Panc1 (cell line): Measurements from ENCODE around the gene FSTL5. TPM values are rescaled to one million over a fixed set of nuclear protein-coding genes. Genes with fewer than 3 reads are reported as not detected.
"Not testable (repeated sequence)": the region's sequence is repeated elsewhere in the genome, so short reads cannot be mapped to it uniquely, and the experiment has no call there.

Experiments used
- ATAC-seq: fragments of 200-7000 bp; cut with Tn5 transposase; 2 replicates; pipeline ENCODE4 v1.9.1; 2020; ENCODE audit warnings: mild to moderate bottlenecking, moderate library complexity
- BruUV-seq: library from RNA; stranded (reverse); fragments of 400-500 nt; replicated peaks from 2 replicates; lab custom pipeline; 2021; lab: Mats Ljungman, UMichigan
- CTCF ChIA-PET: fragments of 300-600 bp; sonication (Branson Sonifier 250); formaldehyde crosslinking; loops from one replicate; lab custom pipeline; 2022; ENCODE audit warnings: antibody characterized with exemption; lab: Charles Lee
- POLR2A ChIA-PET: fragments of 300-600 bp; sonication (Branson Sonifier 250); formaldehyde crosslinking; loops from one replicate; lab custom pipeline; 2022; ENCODE audit warnings: antibody characterized with exemption; lab: Charles Lee
- DNase-seq: peaks from one replicate; pipeline ENCODE4 v3.0.0-alpha.2; 2010; ENCODE audit warnings: low read depth, low spot score
- H3K27ac ChIP-seq: 2 replicates; pipeline ENCODE4 v1.5.1; 2011; ENCODE audit warnings: mild to moderate bottlenecking, low read length, inconsistent platforms
- H3K27me3 ChIP-seq: fragments of 200-500 bp; sonication (Bioruptor generic); 2 replicates; pipeline ENCODE4 v1.6.0; 2014; ENCODE audit warnings: low read length, inconsistent platforms; ENCODE audit not compliant: control insufficient read depth, insufficient read depth
- H3K36me3 ChIP-seq: fragments of 200-500 bp; sonication (Bioruptor generic); 2 replicates; pipeline ENCODE4 v1.5.1; 2014; ENCODE audit warnings: inconsistent platforms, mild to moderate bottlenecking, low read length, moderate library complexity; ENCODE audit not compliant: control insufficient read depth, insufficient read depth
- H3K4me1 ChIP-seq: 2 replicates; pipeline ENCODE4 v1.5.1; 2011; ENCODE audit warnings: inconsistent platforms, mild to moderate bottlenecking, low read length, moderate library complexity; ENCODE audit not compliant: control insufficient read depth, insufficient read depth
- H3K4me3 ChIP-seq, 2 experiments: 2 replicates each; pipeline ENCODE4 v1.5.1; 2011 to 2012; ENCODE audit warnings: low read depth in 2 of 2, low read length in 2 of 2, mild to moderate bottlenecking in 2 of 2, inconsistent platforms in 1 of 2, moderate library complexity in 1 of 2
- H3K9me3 ChIP-seq: fragments of 200-500 bp; sonication (Bioruptor generic); 2 replicates; pipeline ENCODE4 v1.5.1; 2014; ENCODE audit warnings: low read depth, mild to moderate bottlenecking, inconsistent platforms, low read length, moderate library complexity; ENCODE audit not compliant: control insufficient read depth, insufficient read depth
- POLR2AphosphoS5 ChIP-seq: IDR thresholded peaks from 2 replicates; pipeline ENCODE4 v1.6.1; 2012; ENCODE audit warnings: mild to moderate bottlenecking, low read depth, low read length, moderate library complexity
- SIN3A ChIP-seq: IDR thresholded peaks from 2 replicates; pipeline ENCODE4 v1.6.1; 2012; ENCODE audit warnings: low read depth, mild to moderate bottlenecking, low read length, moderate library complexity, borderline replicate concordance; ENCODE audit not compliant: insufficient read depth
- TCF7L2 ChIP-seq: IDR thresholded peaks from 2 replicates; pipeline ENCODE4 v1.6.1; 2011; ENCODE audit warnings: mild to moderate bottlenecking, low read depth, low read length, inconsistent platforms
- in situ Hi-C: cut with HindIII; loops from 2 replicates; pipeline ENCODE4 v1.10.0; 2016; ENCODE audit warnings: low sequenced_read_pairs, low pct_unique_long_range_greater_than_20kb
- intact Hi-C: fragments of 100-400 bp; cut with micrococcal nuclease; formaldehyde crosslinking; loops from one replicate; pipeline ENCODE4 v1.10.0; 2022; ENCODE audit not compliant: unreplicated experiment
- total RNA-seq: library from RNA; stranded (reverse); gene quantifications from one replicate; pipeline ENCODE4 v1.2.1, GENCODE V29; 2021; ENCODE audit not compliant: unreplicated experiment
- TF ChIP-seq, protein P1 (sequence below): fragments of 450-650 bp; IDR thresholded peaks from 2 replicates; pipeline ENCODE4 v1.5.1; 2017; ENCODE audit warnings: mild to moderate bottlenecking
- TF ChIP-seq, protein P2 (sequence below), 2 experiments: IDR thresholded peaks; 2 replicates each; pipeline ENCODE4 v1.6.1; 2011 to 2012; ENCODE audit warnings: low read depth in 2 of 2, control low read depth in 1 of 2, low read length in 1 of 2, mild to moderate bottlenecking in 1 of 2, moderate library complexity in 1 of 2; ENCODE audit not compliant: insufficient read depth in 1 of 2

Gene FSTL5
- total RNA-seq, 1 experiment from 2014 or later = 0.67 TPM

DNA sequence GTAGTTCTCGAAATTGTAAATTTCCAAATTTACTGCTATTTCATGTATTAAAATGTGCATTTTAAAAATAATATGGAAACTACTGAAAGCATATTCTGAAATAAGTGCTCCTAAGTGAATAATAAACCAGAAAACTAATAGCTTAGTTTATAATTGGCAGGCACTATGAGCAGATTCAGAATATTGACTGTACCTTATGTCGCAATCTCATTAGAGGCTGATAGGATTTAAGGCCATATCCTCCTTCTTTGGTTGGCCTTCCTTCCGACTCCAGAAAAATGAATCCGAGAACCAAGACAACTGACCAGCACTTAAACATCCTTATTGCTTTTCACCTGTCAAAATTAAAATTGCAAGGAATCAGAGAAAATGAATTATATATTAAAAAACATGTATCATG is 52.7 kb downstream of the FSTL5 start:
- Histone ChIP-seq H3K36me3 (no peaks in the 10 kb centered on the region), H3K27ac (no peak overlapping the region), H3K4me3 (no peak overlapping the region), H3K4me1 (no peaks in the 10 kb centered on the region), H3K9me3 (no peaks in the 10 kb centered on the region), H3K27me3 (no peaks in the 10 kb centered on the region)
- BruUV-seq = no TSS peak
- ChIA-PET CTCF (no interaction called here), POLR2A (no interaction called here)
- in situ Hi-C loops = no loop called here
- ATAC-seq (no peak), DNase-seq (no peak)
- intact Hi-C loops = no loop called here
- TF ChIP-seq, protein P1, sequence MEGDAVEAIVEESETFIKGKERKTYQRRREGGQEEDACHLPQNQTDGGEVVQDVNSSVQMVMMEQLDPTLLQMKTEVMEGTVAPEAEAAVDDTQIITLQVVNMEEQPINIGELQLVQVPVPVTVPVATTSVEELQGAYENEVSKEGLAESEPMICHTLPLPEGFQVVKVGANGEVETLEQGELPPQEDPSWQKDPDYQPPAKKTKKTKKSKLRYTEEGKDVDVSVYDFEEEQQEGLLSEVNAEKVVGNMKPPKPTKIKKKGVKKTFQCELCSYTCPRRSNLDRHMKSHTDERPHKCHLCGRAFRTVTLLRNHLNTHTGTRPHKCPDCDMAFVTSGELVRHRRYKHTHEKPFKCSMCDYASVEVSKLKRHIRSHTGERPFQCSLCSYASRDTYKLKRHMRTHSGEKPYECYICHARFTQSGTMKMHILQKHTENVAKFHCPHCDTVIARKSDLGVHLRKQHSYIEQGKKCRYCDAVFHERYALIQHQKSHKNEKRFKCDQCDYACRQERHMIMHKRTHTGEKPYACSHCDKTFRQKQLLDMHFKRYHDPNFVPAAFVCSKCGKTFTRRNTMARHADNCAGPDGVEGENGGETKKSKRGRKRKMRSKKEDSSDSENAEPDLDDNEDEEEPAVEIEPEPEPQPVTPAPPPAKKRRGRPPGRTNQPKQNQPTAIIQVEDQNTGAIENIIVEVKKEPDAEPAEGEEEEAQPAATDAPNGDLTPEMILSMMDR = no peak
- TF ChIP-seq POLR2AphosphoS5 (no peak), TCF7L2 (no peak), SIN3A (no peak)
- TF ChIP-seq, protein P2, sequence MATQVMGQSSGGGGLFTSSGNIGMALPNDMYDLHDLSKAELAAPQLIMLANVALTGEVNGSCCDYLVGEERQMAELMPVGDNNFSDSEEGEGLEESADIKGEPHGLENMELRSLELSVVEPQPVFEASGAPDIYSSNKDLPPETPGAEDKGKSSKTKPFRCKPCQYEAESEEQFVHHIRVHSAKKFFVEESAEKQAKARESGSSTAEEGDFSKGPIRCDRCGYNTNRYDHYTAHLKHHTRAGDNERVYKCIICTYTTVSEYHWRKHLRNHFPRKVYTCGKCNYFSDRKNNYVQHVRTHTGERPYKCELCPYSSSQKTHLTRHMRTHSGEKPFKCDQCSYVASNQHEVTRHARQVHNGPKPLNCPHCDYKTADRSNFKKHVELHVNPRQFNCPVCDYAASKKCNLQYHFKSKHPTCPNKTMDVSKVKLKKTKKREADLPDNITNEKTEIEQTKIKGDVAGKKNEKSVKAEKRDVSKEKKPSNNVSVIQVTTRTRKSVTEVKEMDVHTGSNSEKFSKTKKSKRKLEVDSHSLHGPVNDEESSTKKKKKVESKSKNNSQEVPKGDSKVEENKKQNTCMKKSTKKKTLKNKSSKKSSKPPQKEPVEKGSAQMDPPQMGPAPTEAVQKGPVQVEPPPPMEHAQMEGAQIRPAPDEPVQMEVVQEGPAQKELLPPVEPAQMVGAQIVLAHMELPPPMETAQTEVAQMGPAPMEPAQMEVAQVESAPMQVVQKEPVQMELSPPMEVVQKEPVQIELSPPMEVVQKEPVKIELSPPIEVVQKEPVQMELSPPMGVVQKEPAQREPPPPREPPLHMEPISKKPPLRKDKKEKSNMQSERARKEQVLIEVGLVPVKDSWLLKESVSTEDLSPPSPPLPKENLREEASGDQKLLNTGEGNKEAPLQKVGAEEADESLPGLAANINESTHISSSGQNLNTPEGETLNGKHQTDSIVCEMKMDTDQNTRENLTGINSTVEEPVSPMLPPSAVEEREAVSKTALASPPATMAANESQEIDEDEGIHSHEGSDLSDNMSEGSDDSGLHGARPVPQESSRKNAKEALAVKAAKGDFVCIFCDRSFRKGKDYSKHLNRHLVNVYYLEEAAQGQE (IDR thresholded peaks at IDR 0.05; ENCODE audit: insufficient read depth in 1 of 2, low read depth in 2 of 2, low read length in 1 of 2) = no peak

DNA sequence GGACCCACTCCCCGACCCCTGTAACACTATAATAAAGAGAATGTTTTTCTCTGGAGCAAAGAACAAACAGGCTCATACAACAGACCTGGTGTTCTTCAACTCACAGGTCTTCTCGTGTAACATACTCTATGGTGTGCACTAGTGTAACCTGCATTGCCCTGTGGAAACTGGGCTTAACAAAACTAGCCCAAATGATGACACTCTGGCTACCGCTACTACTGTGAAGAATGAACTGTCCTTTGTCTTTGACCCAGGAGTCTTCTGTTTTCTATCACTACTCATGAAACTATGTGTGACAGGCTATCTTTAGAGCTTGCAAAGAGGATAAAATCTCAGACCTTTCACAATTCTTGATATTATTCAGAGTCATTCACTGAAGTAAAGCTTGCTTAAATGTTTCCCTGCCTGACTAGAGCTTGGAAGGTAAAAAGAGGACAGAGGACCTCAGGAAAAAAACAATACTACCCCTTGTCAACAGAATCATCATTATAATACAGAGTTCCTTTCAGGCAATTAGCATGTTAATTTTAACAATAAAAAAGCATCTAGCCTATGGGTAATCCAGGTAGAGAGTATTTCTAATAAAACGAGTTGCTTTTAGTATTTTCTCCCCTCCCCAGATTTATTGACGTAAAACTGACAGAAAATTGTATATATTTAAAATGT is 59.2 kb downstream of the FSTL5 start:
- ATAC-seq = no peak
- intact Hi-C loops = no loop called here
- no peak overlapping the region for H3K4me3 ChIP-seq
- no peak for DNase-seq
- no peaks in the 10 kb centered on the region for H3K27me3 ChIP-seq
- ChIA-PET CTCF (no interaction called here), POLR2A (no interaction called here)
- H3K27ac ChIP-seq = no peak overlapping the region
- H3K36me3 ChIP-seq = no peaks in the 10 kb centered on the region
- TF ChIP-seq, protein P2 (IDR thresholded peaks at IDR 0.05; ENCODE audit: insufficient read depth in 1 of 2, low read depth in 2 of 2, low read length in 1 of 2) = no peak
- TF ChIP-seq, protein P1 = no peak
- TF ChIP-seq SIN3A = no peak
- TF ChIP-seq POLR2AphosphoS5 = no peak
- TF ChIP-seq TCF7L2 = no peak
- BruUV-seq = no TSS peak
- no peaks in the 10 kb centered on the region for H3K9me3 ChIP-seq
- in situ Hi-C loops = no loop called here
- no peaks in the 10 kb centered on the region for H3K4me1 ChIP-seq

DNA sequence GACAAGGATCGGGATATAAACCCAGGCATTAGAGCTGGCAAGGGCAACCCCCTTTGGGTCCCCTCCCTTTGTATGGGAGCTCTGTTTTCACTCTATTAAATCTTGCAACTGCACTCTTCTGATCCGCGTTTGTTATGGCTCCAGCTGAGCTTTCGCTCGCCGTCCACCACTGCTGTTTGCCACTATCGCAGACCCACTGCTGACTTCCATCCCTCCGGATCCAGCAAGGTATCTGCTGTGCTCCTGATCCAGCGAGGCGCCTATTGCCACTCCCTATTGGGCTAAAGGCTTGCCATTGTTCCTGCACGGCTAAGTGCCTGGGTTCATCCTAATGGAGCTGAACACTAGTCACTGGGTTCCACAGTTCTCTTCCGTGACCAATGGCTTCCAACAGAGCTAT is 59.9 kb downstream of the FSTL5 start:
- in situ Hi-C loops, ATAC-seq, DNase-seq, intact Hi-C loops, H3K27me3 ChIP-seq, H3K4me3 ChIP-seq, H3K9me3 ChIP-seq, POLR2A ChIA-PET, H3K36me3 ChIP-seq, CTCF ChIA-PET, H3K27ac ChIP-seq, H3K4me1 ChIP-seq, BruUV-seq: not testable (repeated sequence)
